WTC11 (cell line): ENCODE measurements around the gene HYI. TPM values are rescaled to one million over a fixed set of nuclear protein-coding genes. Genes with fewer than 3 reads are reported as not detected.

Source experiments
- ATAC-seq: fragments of 200-7000 bp; cut with Tn5 transposase; 2 replicates; pipeline ENCODE4 v1.10.0; 2021; ENCODE audit warnings: mild to moderate bottlenecking, moderate library complexity
- CTCF ChIA-PET: fragments of 300-600 bp; sonication (Branson Sonifier 250); formaldehyde crosslinking; loops from one replicate; lab custom pipeline; 2021; ENCODE audit warnings: antibody characterized with exemption; lab: Charles Lee
- POLR2A ChIA-PET: fragments of 350-600 bp; sonication (Branson Sonifier 250); formaldehyde crosslinking; loops from one replicate; lab custom pipeline; 2021; ENCODE audit warnings: antibody characterized with exemption; lab: Charles Lee
- DNase-seq: peaks from one replicate; pipeline ENCODE4 v3.0.0; 2021; ENCODE audit warnings: low spot score
- H3K27ac Mint-ChIP-seq: 2 replicates; pipeline ENCODE4 v1.8.0; 2021; ENCODE audit warnings: mixed read lengths
- H3K27me3 Mint-ChIP-seq: 2 replicates; pipeline ENCODE4 v1.8.0; 2021; ENCODE audit warnings: low read depth, mild to moderate bottlenecking, moderate library complexity, mixed read lengths
- H3K36me3 Mint-ChIP-seq: 2 replicates; pipeline ENCODE4 v1.8.0; 2021; ENCODE audit warnings: mixed read lengths
- H3K4me1 Mint-ChIP-seq: 2 replicates; pipeline ENCODE4 v1.8.0; 2022; ENCODE audit warnings: mixed read lengths
- H3K4me3 Mint-ChIP-seq: 2 replicates; pipeline ENCODE4 v1.8.0; 2021; ENCODE audit warnings: mild to moderate bottlenecking, moderate library complexity, mixed read lengths
- H3K9me3 Mint-ChIP-seq: 2 replicates; pipeline ENCODE4 v1.8.0; 2021; ENCODE audit warnings: mixed read lengths
- E2F4 ChIP-seq: sonication (generic); formaldehyde crosslinking; IDR thresholded peaks from 2 replicates; pipeline ENCODE4 v1.8.1; 2022; ENCODE audit warnings: low read depth, mild to moderate bottlenecking, moderate library complexity, missing genetic modification reagents, borderline replicate concordance
- EMX1 ChIP-seq: fragments of 250-450 bp; sonication (Bioruptor Pico); IDR thresholded peaks from 2 replicates; pipeline ENCODE4 v1.8.0; 2021; ENCODE audit warnings: mild to moderate bottlenecking
- ETV6 ChIP-seq: sonication (generic); formaldehyde crosslinking; IDR thresholded peaks from 2 replicates; pipeline ENCODE4 v1.8.1; 2022; ENCODE audit warnings: mild to moderate bottlenecking, missing genetic modification reagents
- FOXK1 ChIP-seq: sonication (generic); formaldehyde crosslinking; IDR thresholded peaks from 2 replicates; pipeline ENCODE4 v1.8.0; 2022; ENCODE audit warnings: mild to moderate bottlenecking, moderate library complexity, missing genetic modification reagents
- GRHL2 ChIP-seq: fragments of 250-450 bp; sonication (Bioruptor Pico); IDR thresholded peaks from 2 replicates; pipeline ENCODE4 v1.8.0; 2022; ENCODE audit warnings: mild to moderate bottlenecking, moderate library complexity; ENCODE audit not compliant: insufficient replicate concordance, severe bottlenecking
- GTF2I ChIP-seq: fragments of 250-450 bp; sonication (Bioruptor Pico); conservative IDR thresholded peaks from 2 replicates; pipeline ENCODE4 v1.4.0; 2021; ENCODE audit warnings: mild to moderate bottlenecking
- IRF2 ChIP-seq: sonication (generic); formaldehyde crosslinking; IDR thresholded peaks from 2 replicates; pipeline ENCODE4 v1.8.0; 2022; ENCODE audit warnings: low read depth, missing genetic modification reagents, borderline replicate concordance
- MAX ChIP-seq: sonication (generic); formaldehyde crosslinking; IDR thresholded peaks from 2 replicates; pipeline ENCODE4 v1.8.0; 2022; ENCODE audit warnings: mild to moderate bottlenecking, missing genetic modification reagents
- NFATC4 ChIP-seq: fragments of 250-450 bp; sonication (Bioruptor Pico); IDR thresholded peaks from 2 replicates; pipeline ENCODE4 v1.9.0; 2021; ENCODE audit warnings: mild to moderate bottlenecking
- NR2C2 ChIP-seq: sonication (generic); formaldehyde crosslinking; IDR thresholded peaks from 2 replicates; pipeline ENCODE4 v1.8.0; 2022; ENCODE audit warnings: mild to moderate bottlenecking, missing genetic modification reagents
- NR3C1 ChIP-seq: sonication (generic); formaldehyde crosslinking; conservative IDR thresholded peaks from 2 replicates; pipeline ENCODE4 v1.8.1; 2023; ENCODE audit warnings: low read depth, mild to moderate bottlenecking, missing genetic modification reagents
- OVOL2 ChIP-seq: fragments of 250-450 bp; sonication (Bioruptor Pico); IDR thresholded peaks from 2 replicates; pipeline ENCODE4 v1.9.0; 2021; ENCODE audit warnings: mild to moderate bottlenecking, borderline replicate concordance
- PRDM15 ChIP-seq: sonication (generic); formaldehyde crosslinking; IDR thresholded peaks from 2 replicates; pipeline ENCODE4 v1.8.0; 2022; ENCODE audit warnings: missing genetic modification reagents
- PRRX2 ChIP-seq: fragments of 250-450 bp; sonication (Bioruptor Pico); IDR thresholded peaks from 2 replicates; pipeline ENCODE4 v1.8.0; 2021; ENCODE audit warnings: mild to moderate bottlenecking
- RELA ChIP-seq: sonication (generic); formaldehyde crosslinking; IDR thresholded peaks from 2 replicates; pipeline ENCODE4 v1.8.1; 2022; ENCODE audit warnings: missing genetic modification reagents, mild to moderate bottlenecking, borderline replicate concordance
- RORB ChIP-seq: fragments of 250-450 bp; sonication (Bioruptor Pico); IDR thresholded peaks from 2 replicates; pipeline ENCODE4 v1.9.0; 2021; ENCODE audit warnings: mild to moderate bottlenecking
- SMAD3 ChIP-seq: sonication (generic); formaldehyde crosslinking; IDR thresholded peaks from 2 replicates; pipeline ENCODE4 v1.8.0; 2022; ENCODE audit warnings: missing genetic modification reagents, mild to moderate bottlenecking, borderline replicate concordance
- SMAD4 ChIP-seq: sonication (generic); formaldehyde crosslinking; IDR thresholded peaks from 2 replicates; pipeline ENCODE4 v1.8.0; 2022; ENCODE audit warnings: mild to moderate bottlenecking, missing genetic modification reagents
- TP53 ChIP-seq: sonication (generic); formaldehyde crosslinking; IDR thresholded peaks from 2 replicates; pipeline ENCODE4 v1.8.1; 2023; ENCODE audit warnings: mild to moderate bottlenecking, missing genetic modification reagents
- ZNF138 ChIP-seq: sonication (generic); formaldehyde crosslinking; conservative IDR thresholded peaks from 2 replicates; pipeline ENCODE4 v1.8.1; 2022; ENCODE audit warnings: mild to moderate bottlenecking, moderate library complexity, missing genetic modification reagents
- ZNF232 ChIP-seq: sonication (generic); formaldehyde crosslinking; IDR thresholded peaks from 2 replicates; pipeline ENCODE4 v1.8.0; 2022; ENCODE audit warnings: mild to moderate bottlenecking, missing genetic modification reagents
- ZNF396 ChIP-seq: fragments of 250-450 bp; sonication (Bioruptor Pico); IDR thresholded peaks from 2 replicates; pipeline ENCODE4 v1.8.0; 2021; ENCODE audit warnings: mild to moderate bottlenecking, moderate library complexity, borderline replicate concordance
- total RNA-seq: library from RNA; stranded (reverse); gene quantifications from 3 replicates; pipeline ENCODE4 v1.2.3, GENCODE V29; 2021
- TF ChIP-seq, protein P1 (sequence below): sonication (generic); formaldehyde crosslinking; IDR thresholded peaks from 2 replicates; pipeline ENCODE4 v1.8.0; 2022; ENCODE audit warnings: mild to moderate bottlenecking, missing genetic modification reagents
- TF ChIP-seq, protein P2 (sequence below): fragments of 250-450 bp; sonication (Bioruptor Pico); IDR thresholded peaks from 2 replicates; pipeline ENCODE4 v1.9.0; 2021; ENCODE audit warnings: mild to moderate bottlenecking
- TF ChIP-seq, protein P3 (sequence below): sonication (generic); formaldehyde crosslinking; IDR thresholded peaks from 2 replicates; pipeline ENCODE4 v1.8.1; 2023; ENCODE audit warnings: mild to moderate bottlenecking, missing genetic modification reagents

Gene HYI
- total RNA-seq, 1 experiment from 2014 or later: 23.2 TPM

GRCh38 chr1:43482215-43482614 is 28.5 kb upstream of the HYI start (continued):
- TF ChIP-seq IRF2: no peak
- no peak for TF ChIP-seq NR2C2 (CRISPR knock-in tag)
- no peak for TF ChIP-seq NFATC4 (CRISPR knock-in tag)
- TF ChIP-seq SMAD4 (CRISPR knock-in tag): no peak
- no peak for TF ChIP-seq GRHL2 (CRISPR knock-in tag)
- TF ChIP-seq GTF2I (CRISPR knock-in tag): no peak
- TF ChIP-seq ZNF232 (CRISPR knock-in tag): no peak
- TF ChIP-seq, protein P1, sequence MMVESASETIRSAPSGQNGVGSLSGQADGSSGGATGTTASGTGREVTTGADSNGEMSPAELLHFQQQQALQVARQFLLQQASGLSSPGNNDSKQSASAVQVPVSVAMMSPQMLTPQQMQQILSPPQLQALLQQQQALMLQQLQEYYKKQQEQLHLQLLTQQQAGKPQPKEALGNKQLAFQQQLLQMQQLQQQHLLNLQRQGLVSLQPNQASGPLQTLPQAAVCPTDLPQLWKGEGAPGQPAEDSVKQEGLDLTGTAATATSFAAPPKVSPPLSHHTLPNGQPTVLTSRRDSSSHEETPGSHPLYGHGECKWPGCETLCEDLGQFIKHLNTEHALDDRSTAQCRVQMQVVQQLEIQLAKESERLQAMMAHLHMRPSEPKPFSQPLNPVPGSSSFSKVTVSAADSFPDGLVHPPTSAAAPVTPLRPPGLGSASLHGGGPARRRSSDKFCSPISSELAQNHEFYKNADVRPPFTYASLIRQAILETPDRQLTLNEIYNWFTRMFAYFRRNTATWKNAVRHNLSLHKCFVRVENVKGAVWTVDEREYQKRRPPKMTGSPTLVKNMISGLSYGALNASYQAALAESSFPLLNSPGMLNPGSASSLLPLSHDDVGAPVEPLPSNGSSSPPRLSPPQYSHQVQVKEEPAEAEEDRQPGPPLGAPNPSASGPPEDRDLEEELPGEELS (CRISPR knock-in tag): no peak
- TF ChIP-seq, protein P2, sequence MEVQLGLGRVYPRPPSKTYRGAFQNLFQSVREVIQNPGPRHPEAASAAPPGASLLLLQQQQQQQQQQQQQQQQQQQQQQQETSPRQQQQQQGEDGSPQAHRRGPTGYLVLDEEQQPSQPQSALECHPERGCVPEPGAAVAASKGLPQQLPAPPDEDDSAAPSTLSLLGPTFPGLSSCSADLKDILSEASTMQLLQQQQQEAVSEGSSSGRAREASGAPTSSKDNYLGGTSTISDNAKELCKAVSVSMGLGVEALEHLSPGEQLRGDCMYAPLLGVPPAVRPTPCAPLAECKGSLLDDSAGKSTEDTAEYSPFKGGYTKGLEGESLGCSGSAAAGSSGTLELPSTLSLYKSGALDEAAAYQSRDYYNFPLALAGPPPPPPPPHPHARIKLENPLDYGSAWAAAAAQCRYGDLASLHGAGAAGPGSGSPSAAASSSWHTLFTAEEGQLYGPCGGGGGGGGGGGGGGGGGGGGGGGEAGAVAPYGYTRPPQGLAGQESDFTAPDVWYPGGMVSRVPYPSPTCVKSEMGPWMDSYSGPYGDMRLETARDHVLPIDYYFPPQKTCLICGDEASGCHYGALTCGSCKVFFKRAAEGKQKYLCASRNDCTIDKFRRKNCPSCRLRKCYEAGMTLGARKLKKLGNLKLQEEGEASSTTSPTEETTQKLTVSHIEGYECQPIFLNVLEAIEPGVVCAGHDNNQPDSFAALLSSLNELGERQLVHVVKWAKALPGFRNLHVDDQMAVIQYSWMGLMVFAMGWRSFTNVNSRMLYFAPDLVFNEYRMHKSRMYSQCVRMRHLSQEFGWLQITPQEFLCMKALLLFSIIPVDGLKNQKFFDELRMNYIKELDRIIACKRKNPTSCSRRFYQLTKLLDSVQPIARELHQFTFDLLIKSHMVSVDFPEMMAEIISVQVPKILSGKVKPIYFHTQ (CRISPR knock-in tag): no peak
- TF ChIP-seq PRRX2: no peak
- TF ChIP-seq, protein P3, sequence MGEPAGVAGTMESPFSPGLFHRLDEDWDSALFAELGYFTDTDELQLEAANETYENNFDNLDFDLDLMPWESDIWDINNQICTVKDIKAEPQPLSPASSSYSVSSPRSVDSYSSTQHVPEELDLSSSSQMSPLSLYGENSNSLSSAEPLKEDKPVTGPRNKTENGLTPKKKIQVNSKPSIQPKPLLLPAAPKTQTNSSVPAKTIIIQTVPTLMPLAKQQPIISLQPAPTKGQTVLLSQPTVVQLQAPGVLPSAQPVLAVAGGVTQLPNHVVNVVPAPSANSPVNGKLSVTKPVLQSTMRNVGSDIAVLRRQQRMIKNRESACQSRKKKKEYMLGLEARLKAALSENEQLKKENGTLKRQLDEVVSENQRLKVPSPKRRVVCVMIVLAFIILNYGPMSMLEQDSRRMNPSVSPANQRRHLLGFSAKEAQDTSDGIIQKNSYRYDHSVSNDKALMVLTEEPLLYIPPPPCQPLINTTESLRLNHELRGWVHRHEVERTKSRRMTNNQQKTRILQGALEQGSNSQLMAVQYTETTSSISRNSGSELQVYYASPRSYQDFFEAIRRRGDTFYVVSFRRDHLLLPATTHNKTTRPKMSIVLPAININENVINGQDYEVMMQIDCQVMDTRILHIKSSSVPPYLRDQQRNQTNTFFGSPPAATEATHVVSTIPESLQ (CRISPR knock-in tag): no peak
- TF ChIP-seq, all 79 proteins: peak for 0

DNA sequence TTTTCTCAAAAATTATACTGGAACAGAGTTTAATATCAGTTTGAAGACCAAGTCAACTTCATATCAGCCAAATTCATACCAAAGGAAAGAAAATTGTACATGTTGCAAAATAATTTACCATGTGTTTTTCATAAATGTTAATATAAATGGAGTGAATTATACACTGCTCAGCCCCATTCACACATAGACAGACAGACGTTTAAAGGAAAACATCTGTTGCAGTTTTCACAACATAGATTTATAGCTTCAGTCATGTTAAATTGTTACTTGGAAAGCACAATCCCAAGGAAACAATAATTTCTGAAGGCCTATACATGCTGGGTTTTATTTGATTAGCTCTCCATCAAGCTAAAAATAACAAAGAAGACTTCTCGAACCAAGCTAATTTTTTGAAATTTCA is 27.8 kb upstream of the HYI start:
- CTCF ChIA-PET: no interaction called here
- TF ChIP-seq ZNF396 (no peak), NR3C1 (no peak), TP53 (CRISPR knock-in tag) (no peak), OVOL2 (CRISPR knock-in tag) (no peak), FOXK1 (CRISPR knock-in tag) (no peak), SMAD3 (no peak), SMAD4 (CRISPR knock-in tag) (no peak), MAX (CRISPR knock-in tag) (no peak), RORB (CRISPR knock-in tag) (no peak), ETV6 (CRISPR knock-in tag) (no peak), ZNF138 (CRISPR knock-in tag) (no peak), E2F4 (no peak), EMX1 (no peak), RELA (CRISPR knock-in tag) (no peak), PRDM15 (CRISPR knock-in tag) (no peak)
- TF ChIP-seq, protein P3 (CRISPR knock-in tag): no peak
- TF ChIP-seq, all 79 proteins: peak for 0
- DNase-seq (no peak), ATAC-seq (no peak)
- H3K9me3 Mint-ChIP-seq: peaks cover 5% of the 10 kb centered on the region
- no peaks in the 10 kb centered on the region for H3K36me3 Mint-ChIP-seq
- no peak overlapping the region for H3K27ac Mint-ChIP-seq
- H3K27me3 Mint-ChIP-seq: peaks cover 8% of the 10 kb centered on the region
- POLR2A ChIA-PET: no interaction called here
- no peak overlapping the region for H3K4me3 Mint-ChIP-seq
- no peaks in the 10 kb centered on the region for H3K4me1 Mint-ChIP-seq
